ENCODE data around the gene TEX35.

TEX35 gene

GRCh38 chr1:178490136-178490535 is 22.8 kb upstream of the TEX35 start:
- Histone ChIP-seq H3K9ac (no peak overlapping the region), H3K9me3 (replicated peaks in 1 of 11) (peaks cover 0 to 12% (median 0%) of the 10 kb centered on the region in 11 experiments; a peak in 4 of 22 replicates), H3K4me3 (no peak overlapping the region), H3K4me1 (peaks cover 20 to 58% (median 36%) of the 10 kb centered on the region in 10 experiments), H4K20me1 (no peaks in the 10 kb centered on the region), H3K4me2 (no peak overlapping the region), H3K27me3 (no peaks in the 10 kb centered on the region; a peak in 1 of 22 replicates), H3K27ac (no peak overlapping the region), H3K36me3 (no peaks in the 10 kb centered on the region)
- TF ChIP-seq Cebpa-rat (IDR thresholded peaks at IDR 0.05) = no peak

GRCh38 chr1:178490967-178491366 is 21.9 kb upstream of the TEX35 start:
- Histone ChIP-seq H3K4me3 (no peak overlapping the region), H3K36me3 (no peaks in the 10 kb centered on the region), H3K27ac (no peak overlapping the region), H3K4me2 (no peak overlapping the region), H3K27me3 (no peaks in the 10 kb centered on the region; a peak in 1 of 22 replicates), H3K9me3 (replicated peaks in 1 of 11) (peaks cover 0 to 12% (median 0%) of the 10 kb centered on the region in 11 experiments; a peak in 4 of 22 replicates), H3K9ac (no peak overlapping the region), H4K20me1 (no peaks in the 10 kb centered on the region), H3K4me1 (peaks cover 12 to 58% (median 36%) of the 10 kb centered on the region in 10 experiments; a peak in 19 of 20 replicates)
- no peak for TF ChIP-seq Cebpa-rat (IDR thresholded peaks at IDR 0.05)

GRCh38 chr1:178491721-178492120 is 21.2 kb upstream of the TEX35 start:
- H3K9ac ChIP-seq = no peak overlapping the region
- H4K20me1 ChIP-seq = no peaks in the 10 kb centered on the region
- H3K27ac ChIP-seq = no peak overlapping the region
- H3K9me3 ChIP-seq (replicated peaks in 1 of 11) = peaks cover 0 to 12% (median 0%) of the 10 kb centered on the region in 11 experiments; a peak in 4 of 22 replicates
- peaks cover 4 to 54% (median 31%) of the 10 kb centered on the region in 10 experiments; a peak in 18 of 20 replicates for H3K4me1 ChIP-seq
- H3K4me2 ChIP-seq = no peak overlapping the region
- no peaks in the 10 kb centered on the region; a peak in 1 of 22 replicates for H3K27me3 ChIP-seq
- H3K4me3 ChIP-seq = no peak overlapping the region
- no peak for TF ChIP-seq Cebpa-rat (IDR thresholded peaks at IDR 0.05)
- H3K36me3 ChIP-seq = no peaks in the 10 kb centered on the region

- peaks cover 0 to 52% (median 24%) of the 10 kb centered on the region in 10 experiments; a peak in 17 of 20 replicates for H3K4me1 ChIP-seq
- no peaks in the 10 kb centered on the region for H4K20me1 ChIP-seq
- H3K4me3 ChIP-seq = no peak overlapping the region
- H3K9me3 ChIP-seq (replicated peaks in 1 of 11) = peaks cover 0 to 12% (median 0%) of the 10 kb centered on the region in 11 experiments; a peak in 4 of 22 replicates
- H3K27ac ChIP-seq = no peak overlapping the region
- H3K27me3 ChIP-seq = no peaks in the 10 kb centered on the region; a peak in 1 of 22 replicates
- H3K36me3 ChIP-seq = no peaks in the 10 kb centered on the region
- no peak overlapping the region for H3K4me2 ChIP-seq
- H3K9ac ChIP-seq = no peak overlapping the region
- TF ChIP-seq Cebpa-rat (IDR thresholded peaks at IDR 0.05) = no peak
Measured at GRCh38 chr1:178492341-178492740, 20.6 kb upstream of the TEX35 start.

GRCh38 chr1:178493301-178493741 is 19.6 kb upstream of the TEX35 start:
- no peak overlapping the region for H3K27ac ChIP-seq
- TF ChIP-seq Cebpa-rat (IDR thresholded peaks at IDR 0.05) = no peak
- H3K9me3 ChIP-seq (replicated peaks in 1 of 11) = peaks cover 0 to 12% (median 0%) of the 10 kb centered on the region in 11 experiments; a peak in 4 of 22 replicates
- H3K4me2 ChIP-seq = 0 out of 22 replicates have a peak overlapping the region, but pooled peaks of 1 of the 11 experiments have one; percentile 3
- no peak overlapping the region for H3K9ac ChIP-seq
- H3K4me3 ChIP-seq = no peak overlapping the region
- H4K20me1 ChIP-seq = no peaks in the 10 kb centered on the region
- H3K36me3 ChIP-seq = no peaks in the 10 kb centered on the region
- peaks cover 0 to 51% (median 23%) of the 10 kb centered on the region in 10 experiments; a peak in 15 of 20 replicates for H3K4me1 ChIP-seq
- H3K27me3 ChIP-seq = no peaks in the 10 kb centered on the region

GRCh38 chr1:178494569-178494971 is 18.3 kb upstream of the TEX35 start:
- Histone ChIP-seq H3K4me2 (peak overlapping the region in 5 of 11 experiments; percentile 50 to 64 (median 53); a peak in 8 of 22 replicates), H4K20me1 (no peaks in the 10 kb centered on the region), H3K9me3 (replicated peaks in 1 of 11) (peaks cover 0 to 12% (median 0%) of the 10 kb centered on the region in 11 experiments; a peak in 4 of 22 replicates), H3K9ac (no peak overlapping the region), H3K4me3 (no peak overlapping the region), H3K36me3 (no peaks in the 10 kb centered on the region), H3K27ac (no peak overlapping the region), H3K4me1 (peaks cover 0 to 54% (median 30%) of the 10 kb centered on the region in 10 experiments; a peak in 15 of 20 replicates), H3K27me3 (no peaks in the 10 kb centered on the region)
- no peak for TF ChIP-seq Cebpa-rat (IDR thresholded peaks at IDR 0.05)

GRCh38 chr1:178495158-178495557 is 17.8 kb upstream of the TEX35 start:
- Histone ChIP-seq H3K27ac (peak overlapping the region in 2 of 11 experiments; percentile 1 to 2; a peak in 2 of 22 replicates), H3K36me3 (no peaks in the 10 kb centered on the region)

GRCh38 chr1:178495741-178496409 is 17.0 kb upstream of the TEX35 start:
- peaks cover 0 to 54% (median 30%) of the 10 kb centered on the region in 10 experiments; a peak in 15 of 20 replicates for H3K4me1 ChIP-seq
- H3K27ac ChIP-seq = peak overlapping the region in 4 of 11 experiments; percentile 2 to 63 (median 42); a peak in 5 of 22 replicates
- H4K20me1 ChIP-seq = no peaks in the 10 kb centered on the region
- H3K36me3 ChIP-seq = no peaks in the 10 kb centered on the region
- peak overlapping the region in 9 of 11 experiments; percentile 9 to 64 (median 53); a peak in 15 of 22 replicates for H3K4me2 ChIP-seq
- no peaks in the 10 kb centered on the region for H3K27me3 ChIP-seq
- no peak overlapping the region for H3K9ac ChIP-seq
- H3K4me3 ChIP-seq = no peak overlapping the region
- H3K9me3 ChIP-seq (replicated peaks in 1 of 11) = peaks cover 0 to 12% (median 0%) of the 10 kb centered on the region in 11 experiments; a peak in 4 of 22 replicates
- TF ChIP-seq Cebpa-rat (IDR thresholded peaks at IDR 0.05) = no peak

More at GRCh38 chr1:178495158-178495557, 17.8 kb upstream of the TEX35 start:
- Histone ChIP-seq H3K4me3 (no peak overlapping the region), H3K4me1 (peaks cover 0 to 54% (median 30%) of the 10 kb centered on the region in 10 experiments; a peak in 15 of 20 replicates), H3K9me3 (replicated peaks in 1 of 11) (peaks cover 0 to 12% (median 0%) of the 10 kb centered on the region in 11 experiments; a peak in 4 of 22 replicates), H3K9ac (no peak overlapping the region), H3K4me2 (peak overlapping the region in 7 of 11 experiments; percentile 50 to 64 (median 53); a peak in 12 of 22 replicates), H3K27me3 (no peaks in the 10 kb centered on the region), H4K20me1 (no peaks in the 10 kb centered on the region)
- no peak for TF ChIP-seq Cebpa-rat (IDR thresholded peaks at IDR 0.05)
